EL (cell line): ENCODE results near the gene DENND1A.
A peak's percentile ranks its signal among the peaks of the same experiment; 100 is the strongest.

Source experiments
- DNase-seq: peaks from one replicate; pipeline ENCODE4 v3.0.0-alpha.2; 2016

The DENND1A gene

GRCh38 chr9:123513554-123513953 is 416.4 kb downstream of the DENND1A start:
- no peak for DNase-seq

GRCh38 chr9:123511326-123512277 is 418.3 kb downstream of the DENND1A start:
- DNase-seq = no peak

DNA sequence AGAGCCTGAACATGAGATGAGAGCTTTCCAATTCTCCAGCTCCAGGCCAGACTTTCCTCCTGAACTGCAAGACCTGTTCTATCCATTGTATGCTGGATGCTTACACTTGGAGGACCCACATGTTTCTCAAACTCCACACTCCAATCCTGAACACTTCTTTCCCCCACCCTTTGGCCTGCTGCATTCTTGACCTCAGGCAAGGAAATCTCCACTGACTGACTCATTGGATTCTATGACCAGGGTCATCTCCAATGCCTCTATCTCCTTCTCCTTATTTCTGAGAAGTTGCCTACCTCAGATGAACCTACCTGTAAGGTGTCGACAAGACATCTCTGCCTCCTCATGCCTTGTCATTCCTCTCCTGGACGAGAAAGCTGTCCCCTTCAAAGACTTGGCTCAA is 420.3 kb downstream of the DENND1A start:
- DNase-seq = peak; percentile 38

GRCh38 chr9:123508048-123508447 is 421.9 kb downstream of the DENND1A start:
- peak; percentile 6 for DNase-seq

DNA sequence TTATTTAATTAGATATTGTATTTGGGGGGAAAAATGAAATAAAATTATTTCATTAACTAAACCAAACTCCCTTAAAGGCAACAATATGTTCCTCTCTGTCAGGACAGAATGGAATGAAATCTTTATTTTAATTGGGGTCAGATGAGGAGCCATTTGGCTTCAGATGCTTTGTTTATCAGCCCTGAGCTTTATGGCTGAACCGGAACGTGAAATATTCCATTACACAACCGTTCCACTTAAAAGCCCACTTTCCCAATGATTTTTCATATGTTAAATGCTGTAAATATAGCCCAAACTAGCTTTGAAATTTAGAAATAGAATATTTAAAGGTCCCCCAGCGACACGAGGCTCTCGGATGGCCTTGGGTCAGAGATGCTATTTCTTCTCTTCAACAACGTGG is 424.4 kb downstream of the DENND1A start:
- DNase-seq = no peak

GRCh38 chr9:123500336-123500735 is 429.6 kb downstream of the DENND1A start:
- DNase-seq = no peak

DNA sequence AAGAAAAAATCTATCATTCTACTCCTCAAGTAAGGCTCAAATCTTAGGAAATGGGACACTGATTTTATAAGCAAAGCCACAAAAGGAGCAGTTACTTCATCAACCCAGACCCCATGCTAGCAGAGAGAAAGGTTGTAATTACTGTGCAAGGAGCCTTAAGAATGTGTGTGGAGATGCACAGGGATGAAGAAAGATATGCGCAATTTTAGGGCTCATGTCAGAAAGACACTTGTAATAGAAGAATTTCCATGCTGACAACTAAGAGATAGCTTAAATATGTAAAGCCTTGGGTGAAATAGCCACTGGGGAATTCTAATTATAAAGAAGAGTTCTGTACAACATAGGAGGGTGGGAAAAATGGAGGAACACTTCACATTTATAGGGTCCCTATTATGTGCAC is 432.1 kb downstream of the DENND1A start:
- DNase-seq = no peak

GRCh38 chr9:123495731-123496130 is 434.2 kb downstream of the DENND1A start:
- DNase-seq = no peak

- no peak for DNase-seq
These were observed 436.3 kb downstream of the DENND1A start for GRCh38 chr9:123493627-123494026.

DNA sequence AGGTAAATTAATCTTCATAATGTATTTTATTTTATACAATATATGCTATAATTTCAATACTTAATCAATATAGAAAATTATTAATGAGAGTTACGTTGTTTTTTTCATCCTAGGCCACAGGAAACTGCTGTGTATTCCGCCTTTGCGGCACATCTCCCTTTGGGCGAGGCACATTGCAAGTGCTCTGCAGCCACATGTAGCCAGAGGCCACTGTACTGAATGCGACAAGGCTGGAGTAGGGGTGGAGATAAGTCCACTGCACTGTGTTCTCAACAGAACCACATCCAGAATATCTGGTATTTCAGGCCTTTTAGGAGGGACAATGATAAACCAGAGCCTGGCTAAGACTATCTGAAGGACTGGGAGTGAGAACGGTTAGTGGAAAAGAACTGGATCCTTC is 439.2 kb downstream of the DENND1A start:
- no peak for DNase-seq

GRCh38 chr9:123488722-123489321 is 441.1 kb downstream of the DENND1A start:
- no peak for DNase-seq

GRCh38 chr9:123487944-123488548 is 441.9 kb downstream of the DENND1A start:
- no peak for DNase-seq

DNA sequence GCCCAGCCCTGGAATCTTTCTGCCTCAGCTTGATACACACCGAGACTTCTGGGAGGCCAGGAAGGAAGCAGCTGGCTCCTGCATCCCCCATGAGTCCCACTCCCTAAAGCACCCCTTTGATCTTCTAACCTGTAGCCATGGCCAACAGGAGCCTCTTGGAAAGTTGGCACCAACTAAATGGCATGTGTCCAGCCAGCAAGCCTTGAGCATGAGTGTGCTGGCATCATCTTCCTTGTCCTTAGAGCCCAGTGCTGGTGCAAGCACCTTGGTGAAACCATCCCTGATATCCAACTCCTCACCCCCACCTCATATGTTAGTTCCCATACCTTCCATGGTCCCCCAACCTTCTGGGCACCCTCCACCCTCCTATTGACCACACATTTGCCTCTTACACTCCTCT is 443.5 kb downstream of the DENND1A start:
- DNase-seq = no peak

- no peak for DNase-seq
These were observed 444.7 kb downstream of the DENND1A start for GRCh38 chr9:123485216-123485615.

- no peak for DNase-seq
These were observed 445.8 kb downstream of the DENND1A start for GRCh38 chr9:123484130-123484529.

DNA sequence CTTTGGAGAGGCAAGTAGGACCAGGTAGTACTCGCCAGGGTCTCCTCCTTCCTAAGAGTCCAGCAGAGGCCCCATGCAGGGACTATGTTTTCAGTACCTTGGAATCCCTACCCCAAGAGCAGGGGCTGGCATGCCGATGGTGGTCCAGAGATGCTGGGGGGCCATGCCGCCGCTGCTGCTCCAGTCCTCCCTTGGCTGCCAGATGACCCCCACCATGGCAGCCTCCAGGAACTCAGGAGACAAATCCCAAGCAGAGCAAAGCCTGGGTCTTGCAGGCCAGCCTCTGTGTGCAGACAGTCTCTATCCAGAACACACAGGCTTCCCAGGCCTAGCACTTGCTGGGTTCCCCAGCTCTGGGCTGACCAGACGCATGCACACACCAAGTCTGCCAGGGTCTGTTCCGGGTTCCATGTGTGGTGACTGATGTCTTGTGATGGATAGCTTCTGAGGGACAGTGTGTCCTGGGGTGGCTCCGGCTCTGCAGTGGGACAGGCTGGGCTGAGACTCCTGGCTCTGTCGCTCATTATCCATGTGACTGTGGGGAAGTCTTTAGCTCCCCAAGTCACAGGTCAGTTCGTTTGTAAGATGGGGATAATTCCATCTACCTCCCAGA is 446.6 kb downstream of the DENND1A start:
- no peak for DNase-seq

GRCh38 chr9:123482295-123482968 is 447.5 kb downstream of the DENND1A start:
- no peak for DNase-seq

GRCh38 chr9:123481209-123481865 is 448.6 kb downstream of the DENND1A start:
- no peak for DNase-seq

- no peak for DNase-seq
These were observed 449.1 kb downstream of the DENND1A start for GRCh38 chr9:123480791-123481190.

GRCh38 chr9:123480096-123480495 is 449.8 kb downstream of the DENND1A start:
- DNase-seq = no peak

DNA sequence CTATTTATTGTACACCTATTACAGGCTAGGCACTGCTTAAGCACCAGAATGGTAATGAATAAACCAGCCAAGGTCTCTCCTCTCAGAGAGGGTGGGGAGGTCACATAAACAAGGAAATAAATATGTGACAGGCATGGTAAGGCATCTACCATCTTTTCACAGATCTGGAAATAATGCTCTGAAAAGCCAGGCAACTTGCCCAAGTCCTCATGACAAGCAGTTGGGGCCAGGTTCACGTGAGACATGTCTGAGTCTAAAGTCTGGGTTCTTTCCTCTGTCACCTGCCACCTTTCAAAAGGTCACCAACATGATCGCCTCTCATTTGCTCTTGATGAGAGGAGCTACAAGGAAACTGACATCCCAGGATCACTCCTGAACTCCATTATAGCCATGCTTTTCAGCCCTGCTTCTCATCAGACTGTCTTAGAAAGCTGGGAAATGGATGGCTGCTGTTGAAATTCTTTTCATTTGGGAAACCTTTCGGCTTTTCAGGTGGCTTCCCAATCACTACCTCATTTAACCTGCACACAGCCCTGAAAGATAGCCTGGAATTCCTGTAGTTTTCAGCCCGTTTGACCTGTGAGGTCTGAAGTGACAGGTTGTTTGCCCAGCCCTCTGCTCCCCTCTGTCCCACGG is 450.8 kb downstream of the DENND1A start:
- no peak for DNase-seq

- DNase-seq = no peak
These were observed 451.8 kb downstream of the DENND1A start for GRCh38 chr9:123478160-123478559.
